Caco-2 (cell line): ENCODE measurements around the gene SHB. TPM values are rescaled to one million over a fixed set of nuclear protein-coding genes. Genes with fewer than 3 reads are reported as not detected.

Experiments used
- BruUV-seq: library from RNA; stranded (reverse); fragments of 400-500 nt; replicated peaks from 2 replicates; lab custom pipeline; 2021; lab: Mats Ljungman, UMichigan
- CTCF ChIA-PET: fragments of 300-600 bp; sonication (Branson Sonifier 250); formaldehyde crosslinking; loops from one replicate; lab custom pipeline; 2022; ENCODE audit warnings: antibody characterized with exemption; lab: Charles Lee
- POLR2A ChIA-PET: fragments of 300-600 bp; sonication (Branson Sonifier 250); formaldehyde crosslinking; loops from one replicate; lab custom pipeline; 2022; ENCODE audit warnings: antibody characterized with exemption; lab: Charles Lee
- DNase-seq, 2 experiments: peaks; one replicate each; pipeline versions ENCODE4 v3.0.0 to v3.0.0-alpha.2; 2020 to 2022
- H3K27me3 ChIP-seq: replicated peaks from 2 replicates; pipeline ENCODE4 v1.6.0; 2011; ENCODE audit warnings: low read length; ENCODE audit not compliant: control insufficient read depth, insufficient read depth
- H3K36me3 ChIP-seq: 2 replicates; pipeline ENCODE4 v1.5.1; 2011; ENCODE audit warnings: low read length; ENCODE audit not compliant: control insufficient read depth, insufficient read depth
- H3K4me1 ChIP-seq: fragments of 250-450 bp; sonication (Bioruptor Pico); 2 replicates; pipeline ENCODE4 v1.5.1; 2020; ENCODE audit warnings: mild to moderate bottlenecking
- H3K4me3 ChIP-seq: 2 replicates; pipeline ENCODE4 v1.5.1; 2011; ENCODE audit warnings: low read depth, mild to moderate bottlenecking, control low read depth, low read length
- H3K9me3 ChIP-seq: fragments of 250-450 bp; sonication (Bioruptor Pico); 2 replicates; pipeline ENCODE4 v1.5.1; 2020; ENCODE audit warnings: mild to moderate bottlenecking, moderate library complexity
- H3K27ac Mint-ChIP-seq: one replicate; pipeline ENCODE4 v1.8.0; 2022; ENCODE audit warnings: mixed read lengths; ENCODE audit not compliant: unreplicated experiment
- H3K27me3 Mint-ChIP-seq: one replicate; pipeline ENCODE4 v1.8.0; 2022; ENCODE audit warnings: mixed read lengths; ENCODE audit not compliant: insufficient read depth, unreplicated experiment
- H3K36me3 Mint-ChIP-seq: one replicate; pipeline ENCODE4 v1.8.0; 2022; ENCODE audit warnings: mild to moderate bottlenecking, mixed read lengths; ENCODE audit not compliant: insufficient read depth, unreplicated experiment
- H3K4me1 Mint-ChIP-seq: one replicate; pipeline ENCODE4 v1.8.0; 2022; ENCODE audit warnings: low read depth, mixed read lengths; ENCODE audit not compliant: unreplicated experiment
- H3K4me3 Mint-ChIP-seq: one replicate; pipeline ENCODE4 v1.8.0; 2022; ENCODE audit warnings: mild to moderate bottlenecking, moderate library complexity, mixed read lengths; ENCODE audit not compliant: unreplicated experiment
- H3K9me3 Mint-ChIP-seq: one replicate; pipeline ENCODE4 v1.8.0; 2022; ENCODE audit warnings: mixed read lengths; ENCODE audit not compliant: unreplicated experiment
- CTCF ChIP-seq, 2 experiments: fragments of 200-600 bp in 1 of 2; IDR thresholded peaks; 1 replicate in 1 of 2; 2 replicates in 1 of 2; pipeline versions ENCODE4 v1.5.1 to v1.8.0; 2011 to 2022; ENCODE audit warnings: antibody characterized with exemption in 1 of 2, control low read depth in 1 of 2, inconsistent platforms in 1 of 2, low read depth in 1 of 2, low read length in 1 of 2, mild to moderate bottlenecking in 1 of 2, moderate library complexity in 1 of 2; ENCODE audit not compliant: insufficient read depth in 1 of 2, severe bottlenecking in 1 of 2, unreplicated experiment in 1 of 2
- intact Hi-C: fragments of 100-400 bp; cut with micrococcal nuclease; formaldehyde crosslinking; loops from one replicate; pipeline ENCODE4 v1.10.0; 2022; ENCODE audit not compliant: unreplicated experiment
- total RNA-seq: library from RNA; stranded (reverse); gene quantifications from 2 replicates; pipeline ENCODE4 v1.2.3, GENCODE V29; 2022

SHB gene
- total RNA-seq, 1 experiment from 2014 or later, result 18.3 TPM

- no TSS peak for BruUV-seq
- no peaks in the 10 kb centered on the region for H3K27me3 Mint-ChIP-seq
- no peaks in the 10 kb centered on the region for H3K9me3 ChIP-seq
- H3K4me3 Mint-ChIP-seq, result no peak overlapping the region
- no peaks in the 10 kb centered on the region for H3K9me3 Mint-ChIP-seq
- H3K27ac Mint-ChIP-seq, result peak overlapping the region; percentile 16
- H3K27me3 ChIP-seq, result no peaks in the 10 kb centered on the region
- CTCF ChIA-PET, result interaction anchor here (1.3 kb wide), 1 partner anchor 13 kb away, joined by 3 read pairs; no protein-coding TSS in a partner anchor
- peaks cover 23% of the 10 kb centered on the region for H3K36me3 Mint-ChIP-seq
- TF ChIP-seq CTCF (IDR thresholded peaks at IDR 0.05; ENCODE audit: insufficient read depth in 1 of 2, low read depth in 1 of 2, low read length in 1 of 2, severe bottlenecking in 1 of 2, unreplicated experiment in 1 of 2), result no peak
- no peak for DNase-seq
- POLR2A ChIA-PET, result no interaction called here
- H3K4me1 Mint-ChIP-seq, result peaks cover 6% of the 10 kb centered on the region
- intact Hi-C loops, result no loop called here
- H3K4me3 ChIP-seq, result no peak overlapping the region
- H3K36me3 ChIP-seq, result peaks cover 2% of the 10 kb centered on the region; the same call in 1 of the 2 replicates
- no peaks in the 10 kb centered on the region for H3K4me1 ChIP-seq
Observed at GRCh38 chr9:37986001-37986400, 83.0 kb downstream of the SHB start.

GRCh38 chr9:37984672-37985611, 84.1 kb downstream of the SHB start:
- intact Hi-C loops, result no loop called here
- H3K4me3 Mint-ChIP-seq, result no peak overlapping the region
- CTCF ChIA-PET, result no interaction called here
- H3K9me3 Mint-ChIP-seq, result no peaks in the 10 kb centered on the region
- Histone ChIP-seq H3K9me3 (no peaks in the 10 kb centered on the region), H3K36me3 (peaks cover 2% of the 10 kb centered on the region; the same call in 1 of the 2 replicates), H3K4me1 (no peaks in the 10 kb centered on the region), H3K4me3 (no peak overlapping the region), H3K27me3 (no peaks in the 10 kb centered on the region)
- POLR2A ChIA-PET, result no interaction called here
- H3K36me3 Mint-ChIP-seq, result peaks cover 23% of the 10 kb centered on the region
- peaks cover 6% of the 10 kb centered on the region for H3K4me1 Mint-ChIP-seq
- TF ChIP-seq CTCF (IDR thresholded peaks at IDR 0.05; ENCODE audit: insufficient read depth in 1 of 2, low read depth in 1 of 2, low read length in 1 of 2, severe bottlenecking in 1 of 2, unreplicated experiment in 1 of 2), result no peak
- DNase-seq, result no peak
- H3K27me3 Mint-ChIP-seq, result no peaks in the 10 kb centered on the region
- no peak overlapping the region for H3K27ac Mint-ChIP-seq
- BruUV-seq, result no TSS peak

DNA sequence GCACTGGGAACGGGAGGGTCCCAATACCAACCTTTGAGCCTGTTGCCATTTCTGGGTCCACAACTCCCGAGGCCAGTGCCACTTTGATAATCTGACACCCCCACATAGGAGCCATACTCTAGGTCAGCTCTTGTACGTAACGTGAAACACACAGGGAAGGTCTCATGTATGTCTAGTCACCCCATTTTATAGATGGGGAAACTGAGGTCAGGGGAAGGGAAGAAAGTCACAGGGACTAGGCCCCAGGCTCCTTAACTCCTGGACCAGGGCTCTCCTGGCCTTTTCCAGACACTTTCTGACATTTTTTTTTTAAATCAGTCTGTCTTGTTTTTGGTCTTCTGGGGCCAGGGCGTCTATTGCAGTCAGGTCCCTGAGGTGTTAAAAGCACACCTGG, 84.8 kb downstream of the SHB start:
- intact Hi-C loops, result no loop called here
- Mint-ChIP-seq H3K36me3 (peaks cover 23% of the 10 kb centered on the region), H3K27me3 (no peaks in the 10 kb centered on the region), H3K4me3 (no peak overlapping the region), H3K27ac (no peak overlapping the region), H3K4me1 (peaks cover 6% of the 10 kb centered on the region), H3K9me3 (no peaks in the 10 kb centered on the region)
- H3K36me3 ChIP-seq, result peaks cover 2% of the 10 kb centered on the region; the same call in 1 of the 2 replicates
- H3K9me3 ChIP-seq, result no peaks in the 10 kb centered on the region
- POLR2A ChIA-PET, result no interaction called here
- H3K4me1 ChIP-seq, result no peaks in the 10 kb centered on the region
- H3K27me3 ChIP-seq, result no peaks in the 10 kb centered on the region
- BruUV-seq, result no TSS peak
- no peak overlapping the region for H3K4me3 ChIP-seq
- DNase-seq, result no peak
- no peak for TF ChIP-seq CTCF (IDR thresholded peaks at IDR 0.05; ENCODE audit: insufficient read depth in 1 of 2, low read depth in 1 of 2, low read length in 1 of 2, severe bottlenecking in 1 of 2, unreplicated experiment in 1 of 2)
- CTCF ChIA-PET, result no interaction called here
